B cell (primary cell): ENCODE results near the gene DNAJC4.

ENCODE experiments used
- EZH2 ChIP-seq: IDR thresholded peaks from 2 replicates; pipeline ENCODE4 v1.6.1; 2012; ENCODE audit warnings: borderline replicate concordance, low read depth, mild to moderate bottlenecking, moderate library complexity, low read length; ENCODE audit not compliant: insufficient read depth, poor library complexity, severe bottlenecking
- TF ChIP-seq, protein P1 (sequence below): fragments of 200-600 bp; IDR thresholded peaks from one replicate; pipeline ENCODE4 v1.8.0; 2022; ENCODE audit warnings: antibody characterized with exemption, mild to moderate bottlenecking

- TF ChIP-seq, protein P1, sequence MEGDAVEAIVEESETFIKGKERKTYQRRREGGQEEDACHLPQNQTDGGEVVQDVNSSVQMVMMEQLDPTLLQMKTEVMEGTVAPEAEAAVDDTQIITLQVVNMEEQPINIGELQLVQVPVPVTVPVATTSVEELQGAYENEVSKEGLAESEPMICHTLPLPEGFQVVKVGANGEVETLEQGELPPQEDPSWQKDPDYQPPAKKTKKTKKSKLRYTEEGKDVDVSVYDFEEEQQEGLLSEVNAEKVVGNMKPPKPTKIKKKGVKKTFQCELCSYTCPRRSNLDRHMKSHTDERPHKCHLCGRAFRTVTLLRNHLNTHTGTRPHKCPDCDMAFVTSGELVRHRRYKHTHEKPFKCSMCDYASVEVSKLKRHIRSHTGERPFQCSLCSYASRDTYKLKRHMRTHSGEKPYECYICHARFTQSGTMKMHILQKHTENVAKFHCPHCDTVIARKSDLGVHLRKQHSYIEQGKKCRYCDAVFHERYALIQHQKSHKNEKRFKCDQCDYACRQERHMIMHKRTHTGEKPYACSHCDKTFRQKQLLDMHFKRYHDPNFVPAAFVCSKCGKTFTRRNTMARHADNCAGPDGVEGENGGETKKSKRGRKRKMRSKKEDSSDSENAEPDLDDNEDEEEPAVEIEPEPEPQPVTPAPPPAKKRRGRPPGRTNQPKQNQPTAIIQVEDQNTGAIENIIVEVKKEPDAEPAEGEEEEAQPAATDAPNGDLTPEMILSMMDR = no peak
- TF ChIP-seq EZH2 = no peak
Measured at GRCh38 chr11:64267207-64267945, 37.0 kb downstream of the DNAJC4 start.
